OCI-LY3 (cell line): Measurements from ENCODE around the gene KRTAP5-11.
"Not testable (repeated sequence)": the region's sequence is repeated elsewhere in the genome, so short reads cannot be mapped to it uniquely, and the experiment has no call there.

Source experiments
- CTCF ChIP-seq: fragments of 200-600, 300-600 bp; sonication (generic); IDR thresholded peaks from 2 replicates; pipeline ENCODE4 v1.5.1; 2014; ENCODE audit warnings: antibody characterized with exemption, low read length, low read depth
- EZH2phosphoT487 ChIP-seq: fragments of 200-600 bp; shearing (Covaris generic); IDR thresholded peaks from 2 replicates; pipeline ENCODE4 v1.6.1; 2018; ENCODE audit warnings: antibody characterized with exemption, mixed run types, low read depth

- not testable (repeated sequence) for TF ChIP-seq CTCF, EZH2phosphoT487
Measured at GRCh38 chr11:71567633-71568032, 15.0 kb downstream of the KRTAP5-11 start.
